Astrocyte (in vitro differentiated cells and primary cell): ENCODE measurements around the gene SYT17.

Experiments used
- EZH2 ChIP-seq: IDR thresholded peaks from 2 replicates; pipeline ENCODE4 v1.6.1; 2012; ENCODE audit warnings: mild to moderate bottlenecking, low read length, inconsistent platforms; ENCODE audit not compliant: insufficient read depth
- TF ChIP-seq, protein P1 (sequence below): IDR thresholded peaks from 2 replicates; pipeline ENCODE4 v1.5.1; 2011; ENCODE audit warnings: low read depth, mild to moderate bottlenecking, inconsistent platforms, low read length, moderate library complexity; ENCODE audit not compliant: insufficient read depth

DNA sequence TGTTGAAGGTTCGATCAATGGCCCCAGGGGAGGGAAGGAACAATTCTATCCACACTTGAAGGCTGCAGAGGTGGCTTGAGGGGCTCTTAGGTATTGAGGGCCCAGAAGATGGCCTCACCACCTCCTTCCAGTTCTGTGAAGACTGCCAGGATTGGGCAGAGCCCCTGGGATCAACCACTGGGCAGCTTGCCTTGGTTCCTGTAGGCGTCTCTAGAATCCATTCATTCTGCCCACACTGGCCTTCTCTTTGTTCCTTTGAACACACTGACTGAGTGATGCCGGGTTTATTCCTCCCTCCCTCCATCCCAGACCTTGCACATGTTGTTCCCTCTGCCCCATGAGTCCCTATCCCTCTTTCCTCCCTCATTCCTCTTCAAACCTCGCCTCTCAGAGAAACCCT, 50.5 kb downstream of the SYT17 start:
- TF ChIP-seq, protein P1, sequence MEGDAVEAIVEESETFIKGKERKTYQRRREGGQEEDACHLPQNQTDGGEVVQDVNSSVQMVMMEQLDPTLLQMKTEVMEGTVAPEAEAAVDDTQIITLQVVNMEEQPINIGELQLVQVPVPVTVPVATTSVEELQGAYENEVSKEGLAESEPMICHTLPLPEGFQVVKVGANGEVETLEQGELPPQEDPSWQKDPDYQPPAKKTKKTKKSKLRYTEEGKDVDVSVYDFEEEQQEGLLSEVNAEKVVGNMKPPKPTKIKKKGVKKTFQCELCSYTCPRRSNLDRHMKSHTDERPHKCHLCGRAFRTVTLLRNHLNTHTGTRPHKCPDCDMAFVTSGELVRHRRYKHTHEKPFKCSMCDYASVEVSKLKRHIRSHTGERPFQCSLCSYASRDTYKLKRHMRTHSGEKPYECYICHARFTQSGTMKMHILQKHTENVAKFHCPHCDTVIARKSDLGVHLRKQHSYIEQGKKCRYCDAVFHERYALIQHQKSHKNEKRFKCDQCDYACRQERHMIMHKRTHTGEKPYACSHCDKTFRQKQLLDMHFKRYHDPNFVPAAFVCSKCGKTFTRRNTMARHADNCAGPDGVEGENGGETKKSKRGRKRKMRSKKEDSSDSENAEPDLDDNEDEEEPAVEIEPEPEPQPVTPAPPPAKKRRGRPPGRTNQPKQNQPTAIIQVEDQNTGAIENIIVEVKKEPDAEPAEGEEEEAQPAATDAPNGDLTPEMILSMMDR, result no peak
- no peak for TF ChIP-seq EZH2
